Fibroblast of mammary gland (primary cell): Measurements from ENCODE around the gene UNCX.

ENCODE experiments used
- DNase-seq: peaks from one replicate; pipeline ENCODE4 v3.0.0-alpha.2; 2010; ENCODE audit warnings: low read depth
- H3K4me3 ChIP-seq: 2 replicates; pipeline ENCODE4 v1.5.1; 2011; ENCODE audit warnings: low read depth, mild to moderate bottlenecking, low read length, moderate library complexity; ENCODE audit not compliant: control insufficient read depth
- TF ChIP-seq, protein P1 (sequence below): conservative IDR thresholded peaks from 2 replicates; pipeline ENCODE4 v1.5.1; 2011; ENCODE audit warnings: low read depth, low read length, inconsistent platforms; ENCODE audit not compliant: control insufficient read depth, insufficient read depth

The UNCX gene

DNA sequence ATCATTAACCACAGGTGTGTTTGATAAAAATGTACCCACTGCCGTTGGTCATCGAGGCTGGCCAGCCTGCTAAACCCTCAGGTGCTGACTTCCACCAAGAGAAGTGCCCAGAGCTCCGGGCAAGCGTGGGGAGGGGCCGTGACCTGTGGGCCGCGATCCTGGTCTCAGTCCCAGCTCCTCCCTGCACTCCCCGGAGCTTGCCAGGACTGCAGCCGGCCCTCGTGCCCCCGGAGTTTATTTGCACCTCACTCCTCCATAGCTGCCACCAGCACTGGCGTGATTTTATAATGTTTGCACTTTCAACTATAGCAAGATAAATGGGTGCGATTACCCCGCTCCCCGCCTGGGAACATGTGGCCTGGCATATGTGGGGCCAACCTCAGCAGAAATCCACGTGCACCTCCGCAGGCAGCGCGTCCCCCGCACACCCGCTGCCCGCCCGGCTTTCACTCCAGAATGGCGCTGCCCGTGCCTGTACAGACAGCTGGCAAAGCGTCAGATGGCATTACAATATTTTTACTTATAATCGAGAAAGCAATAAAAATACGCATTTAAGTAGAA lies 30.8 kb downstream of the UNCX start:
- no peak for DNase-seq
- H3K4me3 ChIP-seq = no peak overlapping the region
- TF ChIP-seq, protein P1, sequence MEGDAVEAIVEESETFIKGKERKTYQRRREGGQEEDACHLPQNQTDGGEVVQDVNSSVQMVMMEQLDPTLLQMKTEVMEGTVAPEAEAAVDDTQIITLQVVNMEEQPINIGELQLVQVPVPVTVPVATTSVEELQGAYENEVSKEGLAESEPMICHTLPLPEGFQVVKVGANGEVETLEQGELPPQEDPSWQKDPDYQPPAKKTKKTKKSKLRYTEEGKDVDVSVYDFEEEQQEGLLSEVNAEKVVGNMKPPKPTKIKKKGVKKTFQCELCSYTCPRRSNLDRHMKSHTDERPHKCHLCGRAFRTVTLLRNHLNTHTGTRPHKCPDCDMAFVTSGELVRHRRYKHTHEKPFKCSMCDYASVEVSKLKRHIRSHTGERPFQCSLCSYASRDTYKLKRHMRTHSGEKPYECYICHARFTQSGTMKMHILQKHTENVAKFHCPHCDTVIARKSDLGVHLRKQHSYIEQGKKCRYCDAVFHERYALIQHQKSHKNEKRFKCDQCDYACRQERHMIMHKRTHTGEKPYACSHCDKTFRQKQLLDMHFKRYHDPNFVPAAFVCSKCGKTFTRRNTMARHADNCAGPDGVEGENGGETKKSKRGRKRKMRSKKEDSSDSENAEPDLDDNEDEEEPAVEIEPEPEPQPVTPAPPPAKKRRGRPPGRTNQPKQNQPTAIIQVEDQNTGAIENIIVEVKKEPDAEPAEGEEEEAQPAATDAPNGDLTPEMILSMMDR = no peak

DNA sequence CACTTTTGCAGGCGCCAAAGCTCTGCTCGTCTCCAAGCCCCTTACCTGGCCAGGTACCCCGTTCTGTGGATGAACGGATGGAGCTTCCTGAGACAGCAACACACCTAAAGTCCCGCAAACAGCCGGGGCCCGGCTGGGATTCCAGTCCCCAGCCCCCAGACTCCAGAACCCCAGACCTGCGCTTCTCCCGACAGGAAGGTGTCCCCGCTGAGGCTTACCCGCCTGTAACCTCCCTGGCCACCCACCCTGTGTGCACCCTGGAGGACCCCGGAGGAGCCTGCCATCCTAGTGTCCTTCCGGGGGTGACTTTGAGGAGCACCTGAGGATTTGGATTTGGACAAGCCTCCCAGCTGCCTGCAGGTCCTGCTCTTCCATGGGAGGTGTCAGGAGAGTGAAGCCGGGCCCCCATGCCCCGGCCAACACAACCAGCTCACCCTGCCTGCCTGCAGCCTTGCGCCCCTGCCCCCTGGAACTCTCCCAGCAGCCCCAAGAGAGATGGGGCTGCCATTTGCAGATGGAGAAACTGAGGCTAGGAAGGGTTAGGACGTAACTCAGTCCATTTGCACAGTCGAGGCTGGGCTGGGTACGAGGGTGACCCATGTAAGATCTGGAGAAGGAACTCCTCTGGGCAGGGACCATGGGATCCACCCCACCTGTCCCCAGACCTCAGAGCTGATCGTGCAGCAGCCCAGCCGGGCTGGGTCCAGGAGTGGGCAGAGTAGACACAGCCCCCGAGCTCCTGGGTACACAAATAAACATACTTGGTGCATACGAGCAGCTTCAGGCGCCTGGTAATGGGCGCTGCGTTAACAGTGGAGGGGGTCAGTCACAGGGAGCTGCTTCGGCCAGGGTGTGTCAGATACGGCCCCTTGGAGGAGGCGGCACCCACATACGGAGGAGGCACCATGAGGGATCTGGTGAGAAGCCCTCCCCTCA lies 31.9 kb downstream of the UNCX start:
- no peak overlapping the region for H3K4me3 ChIP-seq
- no peak for DNase-seq
- TF ChIP-seq, protein P1 = no peak

DNA sequence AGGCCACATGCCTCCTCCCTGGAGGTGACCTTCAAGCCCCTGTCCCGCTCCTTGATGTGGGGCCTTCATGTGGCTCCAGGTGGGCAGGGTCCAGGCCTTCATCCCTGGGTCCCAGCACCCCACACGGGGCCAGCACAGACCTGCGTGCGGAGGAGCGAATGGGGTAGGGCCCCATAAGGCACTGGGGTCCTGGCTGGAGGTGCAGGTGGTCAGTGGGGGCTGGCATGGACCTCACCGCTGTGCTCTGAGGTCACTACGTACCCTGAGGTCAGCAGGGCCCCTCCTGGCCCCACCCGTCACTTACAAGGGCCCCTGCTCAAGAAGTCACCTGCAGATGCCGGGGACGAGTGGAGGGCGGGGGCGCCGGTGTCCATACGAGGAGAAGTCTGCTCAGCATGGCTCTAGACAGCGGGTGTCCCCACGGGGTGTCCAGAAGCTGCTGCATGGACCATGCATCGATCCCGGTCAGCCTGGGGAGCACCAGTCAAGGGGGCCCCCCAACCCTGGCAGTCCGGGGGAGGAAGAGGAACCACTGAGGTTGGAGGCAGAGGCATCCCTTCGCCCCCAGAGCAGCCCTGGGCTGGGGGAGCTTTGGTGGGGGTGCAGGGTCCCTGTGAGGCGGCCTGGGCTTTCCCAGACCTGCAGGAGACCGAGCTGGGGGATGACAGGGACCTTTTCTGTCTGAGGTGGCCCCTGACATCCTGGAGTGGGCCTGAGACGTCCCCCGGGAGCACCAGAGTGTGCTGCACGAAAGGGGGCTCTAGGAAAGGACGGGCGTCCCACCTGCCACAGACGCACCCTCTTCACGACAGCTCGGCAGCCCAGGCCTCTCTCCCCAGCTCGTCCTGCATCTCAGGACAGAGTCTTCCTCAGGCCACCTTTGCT lies 34.6 kb downstream of the UNCX start:
- H3K4me3 ChIP-seq = no peak overlapping the region
- no peak for DNase-seq
- TF ChIP-seq, protein P1 = no peak

DNA sequence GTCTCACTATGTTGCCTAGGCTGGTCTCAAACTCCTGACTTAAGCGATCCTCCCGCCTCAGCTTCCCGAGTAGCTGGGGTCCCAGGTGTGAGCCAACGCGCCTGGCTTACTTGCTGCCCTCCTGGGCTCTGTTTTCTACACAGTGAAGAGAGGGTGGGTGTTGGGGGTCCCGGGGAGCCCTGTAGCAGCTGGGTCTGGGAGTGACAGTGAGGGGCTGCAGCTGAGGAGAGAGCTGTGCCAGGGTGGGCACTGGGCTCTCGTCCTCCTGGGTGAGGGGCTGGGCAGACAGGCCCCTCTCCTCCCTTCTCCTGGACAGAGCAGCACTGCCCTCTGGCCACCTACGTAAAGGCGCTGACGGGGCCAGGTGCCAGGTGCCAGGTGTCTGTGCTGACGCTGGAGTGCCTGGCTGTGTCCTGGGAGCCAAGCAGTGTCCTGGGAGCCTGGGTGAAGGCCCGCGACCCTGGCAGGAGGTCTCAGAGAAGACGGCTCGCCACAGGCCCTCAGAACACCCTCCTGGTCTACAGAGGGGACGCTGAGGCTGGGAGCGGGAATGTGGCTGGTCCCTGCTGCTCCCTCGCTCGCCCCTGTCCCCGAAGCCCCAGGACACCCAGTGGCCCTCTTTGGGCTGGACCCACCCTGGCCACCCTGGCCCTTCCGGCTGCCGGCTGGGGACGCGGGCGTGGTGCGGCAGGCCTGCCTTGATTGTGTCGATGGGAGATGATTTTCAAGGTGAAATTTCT lies 35.6 kb downstream of the UNCX start:
- TF ChIP-seq, protein P1 = no peak
- no peak for DNase-seq
- no peak overlapping the region for H3K4me3 ChIP-seq

DNA sequence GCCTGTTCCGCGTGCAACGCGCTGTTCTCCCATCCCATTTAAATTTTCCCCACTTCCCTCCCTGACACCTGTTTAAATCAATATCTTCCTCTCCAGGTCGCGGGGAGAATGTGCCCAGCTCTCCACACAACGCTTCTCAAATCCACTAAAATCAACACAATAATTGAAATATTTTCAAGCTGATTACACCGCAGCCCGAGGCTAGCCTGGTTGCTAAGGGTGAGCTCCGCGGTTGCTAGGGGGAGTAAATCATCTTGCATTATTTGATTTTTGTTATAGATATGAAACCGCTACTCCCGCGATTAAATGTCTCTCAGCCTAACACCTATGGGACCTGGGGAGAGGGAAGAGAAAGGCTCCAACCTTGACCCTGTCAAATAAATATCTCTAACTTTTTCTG lies 36.2 kb downstream of the UNCX start:
- no peak overlapping the region for H3K4me3 ChIP-seq
- TF ChIP-seq, protein P1 = no peak

More for the DNA sequence above, 36.2 kb downstream of the UNCX start:
- no peak for DNase-seq
